ENCODE data around the gene DISC1.

Gene DISC1

DNA sequence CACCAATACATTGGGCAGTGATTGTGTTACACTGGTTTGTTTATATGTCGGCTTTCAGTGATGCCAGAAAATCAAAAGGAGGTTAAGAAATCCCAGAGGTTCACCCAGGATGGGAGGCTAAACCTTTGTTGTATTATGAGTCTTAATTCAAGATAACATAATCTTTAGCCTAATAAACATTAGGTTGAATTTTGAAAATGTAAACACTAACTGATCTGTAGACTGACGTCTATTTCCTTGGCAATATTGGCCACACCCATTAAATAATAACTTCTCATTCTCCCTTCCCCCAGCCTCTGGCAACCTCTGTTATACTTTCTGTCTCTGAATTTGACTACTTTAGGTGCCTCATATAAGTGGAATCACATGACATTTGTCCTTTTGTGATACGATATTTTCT, 238.7 kb downstream of the DISC1 start:
- no peak for DNase-seq (ENCODE audit: low spot score)
- TF ChIP-seq, protein P1, sequence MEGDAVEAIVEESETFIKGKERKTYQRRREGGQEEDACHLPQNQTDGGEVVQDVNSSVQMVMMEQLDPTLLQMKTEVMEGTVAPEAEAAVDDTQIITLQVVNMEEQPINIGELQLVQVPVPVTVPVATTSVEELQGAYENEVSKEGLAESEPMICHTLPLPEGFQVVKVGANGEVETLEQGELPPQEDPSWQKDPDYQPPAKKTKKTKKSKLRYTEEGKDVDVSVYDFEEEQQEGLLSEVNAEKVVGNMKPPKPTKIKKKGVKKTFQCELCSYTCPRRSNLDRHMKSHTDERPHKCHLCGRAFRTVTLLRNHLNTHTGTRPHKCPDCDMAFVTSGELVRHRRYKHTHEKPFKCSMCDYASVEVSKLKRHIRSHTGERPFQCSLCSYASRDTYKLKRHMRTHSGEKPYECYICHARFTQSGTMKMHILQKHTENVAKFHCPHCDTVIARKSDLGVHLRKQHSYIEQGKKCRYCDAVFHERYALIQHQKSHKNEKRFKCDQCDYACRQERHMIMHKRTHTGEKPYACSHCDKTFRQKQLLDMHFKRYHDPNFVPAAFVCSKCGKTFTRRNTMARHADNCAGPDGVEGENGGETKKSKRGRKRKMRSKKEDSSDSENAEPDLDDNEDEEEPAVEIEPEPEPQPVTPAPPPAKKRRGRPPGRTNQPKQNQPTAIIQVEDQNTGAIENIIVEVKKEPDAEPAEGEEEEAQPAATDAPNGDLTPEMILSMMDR (IDR thresholded peaks at IDR 0.05; ENCODE audit: extremely low read depth, missing control alignments): no peak

DNA sequence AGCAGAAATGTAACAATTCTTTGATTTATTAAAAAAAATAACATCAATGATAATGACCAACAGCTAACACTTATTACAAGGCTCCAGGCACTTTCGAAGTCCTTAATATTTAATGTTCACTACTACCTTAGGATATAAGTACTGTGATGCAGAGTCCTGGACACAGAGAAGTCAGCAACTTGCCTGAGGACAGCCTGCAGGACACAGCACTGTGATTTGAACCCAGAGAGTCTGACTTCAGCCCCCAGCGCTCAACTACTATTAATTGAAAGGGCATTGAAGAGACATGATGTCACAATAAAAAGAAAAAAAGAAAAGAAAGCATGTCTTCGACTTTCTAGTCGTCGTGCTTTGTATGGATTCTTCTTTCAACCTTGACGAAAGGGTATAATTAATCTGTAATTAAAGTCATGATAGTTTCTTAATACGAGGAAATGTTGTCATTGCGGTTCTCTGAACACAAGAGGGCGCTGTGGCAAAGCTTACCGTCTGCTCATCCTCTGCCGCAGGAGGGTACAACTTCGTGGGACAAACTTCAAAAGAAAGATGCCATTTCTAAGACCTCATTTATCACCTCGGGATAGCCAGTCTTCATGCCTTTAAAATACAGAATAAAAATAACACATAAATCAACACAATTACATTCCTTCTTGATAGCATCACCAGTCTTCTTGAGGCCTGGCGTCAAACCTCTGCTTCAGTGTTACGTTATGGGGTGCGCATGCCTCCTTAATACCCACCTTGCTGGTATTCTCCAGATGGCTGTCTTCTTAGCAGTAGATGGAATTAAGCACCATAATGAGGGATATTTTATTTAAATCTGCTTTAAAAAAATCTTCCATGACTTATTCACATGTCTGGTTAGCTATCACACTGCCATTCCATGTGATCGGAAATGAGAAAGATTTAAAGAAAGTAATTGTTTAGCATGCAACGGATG, 240.1 kb downstream of the DISC1 start:
- peak; percentile 53 for DNase-seq (ENCODE audit: low spot score)
- TF ChIP-seq, protein P1 (IDR thresholded peaks at IDR 0.05; ENCODE audit: extremely low read depth, missing control alignments): peak; percentile 43

DNA sequence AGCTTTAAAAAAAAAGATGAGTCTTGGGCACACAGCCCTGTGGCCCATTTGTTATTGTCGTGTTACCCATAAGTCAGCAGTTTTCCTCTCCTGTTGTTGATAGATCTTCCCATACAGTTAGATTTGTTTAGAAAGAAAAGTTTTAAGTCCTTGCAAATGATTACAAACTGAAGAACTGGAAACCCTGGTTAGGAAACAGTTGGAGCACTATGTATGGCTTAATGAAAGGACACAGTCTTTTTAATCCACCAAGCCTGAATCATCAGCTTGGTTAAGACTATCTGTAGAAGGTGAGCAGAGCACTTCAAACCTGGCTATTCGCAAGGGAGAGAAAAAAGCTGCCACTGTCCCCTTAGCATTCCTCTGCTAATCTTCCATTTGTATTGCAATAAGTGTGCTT, 241.0 kb downstream of the DISC1 start:
- DNase-seq (ENCODE audit: low spot score): no peak
- TF ChIP-seq, protein P1 (IDR thresholded peaks at IDR 0.05; ENCODE audit: extremely low read depth, missing control alignments): no peak

DNA sequence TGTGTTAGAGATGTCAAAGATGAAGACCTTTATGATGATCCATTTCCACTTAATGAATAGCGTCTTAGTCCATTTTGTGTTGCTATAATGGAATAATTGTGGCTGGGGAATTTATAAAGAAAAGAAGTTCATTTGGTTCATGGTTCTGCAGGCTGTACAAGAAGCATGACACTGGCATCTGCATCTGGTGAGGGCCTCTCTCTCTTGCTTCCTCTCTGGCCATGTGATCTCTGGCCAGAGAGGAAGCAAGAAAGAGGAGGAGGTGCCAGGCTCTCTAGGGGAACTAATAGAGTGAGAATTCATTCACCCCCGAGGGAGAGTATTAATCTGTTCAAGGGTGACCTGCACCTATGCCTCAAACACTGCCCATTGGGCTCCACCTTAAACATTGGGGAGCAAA, 242.8 kb downstream of the DISC1 start:
- DNase-seq (ENCODE audit: low spot score): no peak
- TF ChIP-seq, protein P1 (IDR thresholded peaks at IDR 0.05; ENCODE audit: extremely low read depth, missing control alignments): no peak

DNA sequence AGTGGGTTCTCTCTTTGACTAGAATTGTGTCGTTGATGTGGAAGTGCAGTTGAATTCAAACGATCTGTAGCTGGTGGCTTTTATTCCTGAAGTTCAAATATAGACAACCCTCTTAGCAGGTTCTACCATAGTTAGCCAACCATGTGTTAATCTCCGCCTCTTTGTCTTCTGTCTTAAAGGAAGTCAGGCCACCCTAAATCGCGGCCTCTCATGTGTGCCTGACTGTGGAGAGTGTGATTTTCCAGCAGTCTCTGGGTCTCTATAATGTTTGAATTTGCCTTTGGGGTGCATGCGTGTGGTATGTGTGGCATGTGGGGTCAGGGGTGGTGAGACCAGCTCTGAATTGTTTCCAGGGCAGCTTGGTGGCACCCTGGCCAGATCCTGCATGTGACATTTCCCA, 244.9 kb downstream of the DISC1 start:
- TF ChIP-seq, protein P1 (IDR thresholded peaks at IDR 0.05; ENCODE audit: extremely low read depth, missing control alignments): no peak
- DNase-seq (ENCODE audit: low spot score): no peak

DNA sequence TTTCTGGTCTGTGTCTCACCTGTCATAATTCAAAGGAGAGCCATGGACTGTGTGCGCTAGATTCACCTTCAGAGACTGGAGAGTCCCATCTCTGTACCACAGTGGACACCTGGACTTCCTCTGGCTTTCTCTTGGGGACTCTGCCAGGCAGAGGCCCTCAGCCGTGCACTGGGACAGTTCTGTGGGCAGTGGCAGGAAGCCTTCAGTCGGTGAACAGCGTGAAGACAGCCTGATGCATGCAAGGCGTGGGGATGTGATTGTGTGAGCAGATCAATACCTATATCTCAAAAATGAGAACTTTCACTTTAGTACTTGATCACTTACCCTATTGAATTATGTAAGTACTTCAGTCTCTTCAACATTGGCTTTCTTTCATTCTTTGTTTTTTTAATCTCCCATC, 245.3 kb downstream of the DISC1 start:
- no peak for DNase-seq (ENCODE audit: low spot score)
- TF ChIP-seq, protein P1 (IDR thresholded peaks at IDR 0.05; ENCODE audit: extremely low read depth, missing control alignments): no peak

DNA sequence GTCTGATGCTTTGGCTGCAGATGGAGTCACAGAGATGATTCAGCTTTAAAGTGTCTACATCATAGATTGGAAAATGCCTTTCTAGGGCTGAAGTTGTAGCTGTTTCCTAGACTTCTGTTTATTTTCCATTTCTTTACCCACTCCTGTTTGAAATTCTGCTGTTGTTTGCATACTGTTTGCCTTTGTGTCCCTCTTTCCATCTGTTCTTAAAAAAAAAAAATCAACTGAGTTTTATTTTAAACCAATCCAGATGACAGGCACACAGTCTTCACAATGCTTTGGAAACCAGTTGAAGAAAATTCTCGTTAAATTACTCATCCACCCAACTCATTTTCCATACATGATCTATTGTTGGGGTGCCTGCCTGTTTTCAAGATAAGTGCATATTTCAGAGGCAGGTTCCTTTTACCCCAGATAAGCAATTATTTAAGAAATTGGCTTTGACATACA, 245.9 kb downstream of the DISC1 start:
- TF ChIP-seq, protein P1 (IDR thresholded peaks at IDR 0.05; ENCODE audit: extremely low read depth, missing control alignments): no peak
- no peak for DNase-seq (ENCODE audit: low spot score)

All from GM20000 (cell line).